Epithelial cell of proximal tubule (primary cell): ENCODE measurements around the gene ZNF536. TPM values are rescaled to one million over a fixed set of nuclear protein-coding genes. Genes with fewer than 3 reads are reported as not detected.

Experiments
- DNase-seq: peaks from one replicate; pipeline ENCODE4 v3.0.0-alpha.2; 2011; ENCODE audit warnings: low read depth
- H3K4me3 ChIP-seq: 2 replicates; pipeline ENCODE4 v1.5.1; 2011; ENCODE audit warnings: low read depth, mild to moderate bottlenecking, low read length
- total RNA-seq: library from RNA; depleted of rRNA; stranded (reverse); fragments of >200 nt; gene quantifications from 2 replicates; pipeline ENCODE4 v1.2.3, GENCODE V29; 2015
- TF ChIP-seq, protein P1 (sequence below): conservative IDR thresholded peaks from 2 replicates; pipeline ENCODE4 v1.5.1; 2012; ENCODE audit warnings: low read depth, mild to moderate bottlenecking, low read length

ZNF536 gene
- total RNA-seq: 0.36 TPM in 1 of 2 replicates, not detected in the other

DNA sequence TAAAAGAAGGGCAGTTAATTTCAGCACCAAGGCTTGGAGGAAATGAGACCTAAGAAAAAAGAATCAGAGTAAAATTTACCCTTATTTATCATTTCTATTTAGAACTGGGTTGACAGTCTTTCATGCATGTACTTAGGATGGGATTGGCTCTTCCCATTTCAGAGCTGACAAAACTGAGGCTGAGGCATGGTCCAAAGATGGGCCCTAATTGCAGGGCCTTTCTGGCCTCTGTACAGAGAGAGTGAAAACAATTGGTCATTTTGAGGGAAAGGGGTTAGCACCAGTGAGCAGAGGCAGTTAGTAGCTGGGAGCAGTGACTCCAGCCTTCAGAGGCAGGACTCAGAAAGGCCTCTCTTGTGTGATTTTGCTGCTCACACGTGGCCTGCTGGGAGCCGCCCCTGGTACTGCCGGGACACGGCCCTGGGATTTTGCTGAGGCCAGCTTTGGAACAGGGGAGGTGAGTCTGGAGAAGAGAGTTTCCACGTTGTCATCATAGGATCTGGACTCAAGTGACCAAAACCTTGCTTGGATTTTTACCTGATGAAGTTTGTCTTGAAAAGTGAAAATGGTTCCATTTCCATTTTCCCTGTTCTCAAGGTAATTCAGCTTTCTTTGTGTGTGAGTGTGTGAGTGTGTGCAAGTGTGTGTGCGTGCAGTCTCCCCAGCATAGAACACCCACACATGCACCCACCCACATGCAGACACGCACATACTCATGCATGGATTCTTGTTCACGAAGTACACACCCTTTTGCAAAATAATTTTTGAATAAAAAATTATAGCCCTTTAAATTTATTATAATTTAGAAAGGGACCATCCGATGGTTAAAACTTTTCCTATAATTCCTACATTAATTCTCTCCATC, at the start of gene ZNF536:
ZNF536 (plus strand) TSS at position 425 of the 865 bp plus-strand sequence. CDS start 71,179 bp downstream, outside the sequence.
- TF ChIP-seq, protein P1, sequence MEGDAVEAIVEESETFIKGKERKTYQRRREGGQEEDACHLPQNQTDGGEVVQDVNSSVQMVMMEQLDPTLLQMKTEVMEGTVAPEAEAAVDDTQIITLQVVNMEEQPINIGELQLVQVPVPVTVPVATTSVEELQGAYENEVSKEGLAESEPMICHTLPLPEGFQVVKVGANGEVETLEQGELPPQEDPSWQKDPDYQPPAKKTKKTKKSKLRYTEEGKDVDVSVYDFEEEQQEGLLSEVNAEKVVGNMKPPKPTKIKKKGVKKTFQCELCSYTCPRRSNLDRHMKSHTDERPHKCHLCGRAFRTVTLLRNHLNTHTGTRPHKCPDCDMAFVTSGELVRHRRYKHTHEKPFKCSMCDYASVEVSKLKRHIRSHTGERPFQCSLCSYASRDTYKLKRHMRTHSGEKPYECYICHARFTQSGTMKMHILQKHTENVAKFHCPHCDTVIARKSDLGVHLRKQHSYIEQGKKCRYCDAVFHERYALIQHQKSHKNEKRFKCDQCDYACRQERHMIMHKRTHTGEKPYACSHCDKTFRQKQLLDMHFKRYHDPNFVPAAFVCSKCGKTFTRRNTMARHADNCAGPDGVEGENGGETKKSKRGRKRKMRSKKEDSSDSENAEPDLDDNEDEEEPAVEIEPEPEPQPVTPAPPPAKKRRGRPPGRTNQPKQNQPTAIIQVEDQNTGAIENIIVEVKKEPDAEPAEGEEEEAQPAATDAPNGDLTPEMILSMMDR: no peak
- no peak within 1 kb of the TSS for H3K4me3 ChIP-seq
- DNase-seq: no peak

DNA sequence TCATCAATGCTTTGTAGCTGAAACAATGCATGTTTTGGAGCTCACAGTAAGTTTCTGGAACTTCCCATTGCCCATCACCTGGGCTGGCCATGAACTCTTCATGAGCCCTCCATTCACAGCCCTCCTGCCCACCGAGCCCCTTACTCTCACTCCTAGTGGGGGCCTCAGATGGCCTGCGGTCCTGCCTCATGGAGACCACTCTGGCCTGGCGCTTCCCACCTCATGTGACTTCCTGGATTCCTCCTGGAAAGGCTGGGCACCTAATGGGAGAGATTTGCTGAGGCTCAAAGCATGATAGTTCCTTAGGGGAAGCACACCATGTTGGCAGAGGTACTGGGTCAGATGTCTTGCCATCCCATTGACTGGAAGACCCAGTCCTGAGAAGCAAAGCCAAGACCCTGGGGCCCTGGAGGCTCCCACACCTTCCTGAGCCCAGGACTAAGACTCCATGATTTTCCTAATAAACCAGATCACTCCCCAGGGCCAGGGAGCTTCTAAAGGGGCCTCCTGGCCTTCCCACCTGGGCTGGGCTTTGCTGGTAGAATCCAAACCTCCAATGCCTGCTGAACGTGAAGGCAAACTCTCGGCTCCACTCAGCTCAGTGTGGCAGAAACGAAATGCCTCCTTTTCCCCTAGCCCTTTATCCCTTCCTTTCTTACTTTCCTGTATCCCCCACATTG, 49.4 kb upstream of the ZNF536 start:
- TF ChIP-seq, protein P1: no peak
- no peak overlapping the region for H3K4me3 ChIP-seq
- DNase-seq: no peak

DNA sequence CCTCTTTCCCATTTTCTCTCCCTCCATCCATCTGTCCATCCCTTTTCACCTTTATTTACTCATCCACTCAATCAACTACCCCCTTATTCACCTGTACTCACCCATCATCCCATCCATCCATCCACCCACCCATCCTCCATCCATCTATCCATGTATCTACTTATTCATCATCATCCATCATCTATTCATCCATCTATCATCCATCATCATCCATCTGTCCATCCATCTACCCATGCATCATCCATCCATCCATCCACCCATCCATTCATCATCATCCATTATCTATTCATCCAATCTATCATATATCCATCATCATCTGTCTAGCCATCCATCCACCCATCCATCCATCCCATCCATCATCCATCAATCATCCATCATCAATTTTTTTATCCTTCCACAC, 48.3 kb upstream of the ZNF536 start:
- no peak for DNase-seq
- no peak overlapping the region for H3K4me3 ChIP-seq

DNA sequence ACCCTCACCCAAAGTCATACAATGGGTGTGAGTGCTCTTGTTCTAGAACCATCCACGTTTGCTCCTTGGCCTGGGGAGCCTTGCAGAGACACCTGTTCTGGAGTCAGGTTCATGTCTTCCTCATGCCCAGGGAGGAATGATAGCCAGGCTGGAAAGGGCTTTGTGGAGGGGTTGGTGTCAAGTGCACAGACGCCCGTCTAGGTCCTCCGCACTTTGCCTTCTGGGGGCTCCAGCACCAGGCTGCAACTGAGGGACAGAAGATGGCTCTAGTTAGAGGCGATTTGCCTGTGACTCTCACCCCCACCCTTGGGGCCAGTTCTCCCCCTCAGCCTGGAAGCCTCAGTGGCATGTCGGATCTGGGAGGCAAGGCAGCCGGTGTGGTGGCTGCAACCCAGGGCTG, 47.2 kb upstream of the ZNF536 start:
- no peak overlapping the region for H3K4me3 ChIP-seq
- TF ChIP-seq, protein P1: no peak
- DNase-seq: no peak

More for the DNA sequence above, 48.3 kb upstream of the ZNF536 start:
- TF ChIP-seq, protein P1: no peak

DNA sequence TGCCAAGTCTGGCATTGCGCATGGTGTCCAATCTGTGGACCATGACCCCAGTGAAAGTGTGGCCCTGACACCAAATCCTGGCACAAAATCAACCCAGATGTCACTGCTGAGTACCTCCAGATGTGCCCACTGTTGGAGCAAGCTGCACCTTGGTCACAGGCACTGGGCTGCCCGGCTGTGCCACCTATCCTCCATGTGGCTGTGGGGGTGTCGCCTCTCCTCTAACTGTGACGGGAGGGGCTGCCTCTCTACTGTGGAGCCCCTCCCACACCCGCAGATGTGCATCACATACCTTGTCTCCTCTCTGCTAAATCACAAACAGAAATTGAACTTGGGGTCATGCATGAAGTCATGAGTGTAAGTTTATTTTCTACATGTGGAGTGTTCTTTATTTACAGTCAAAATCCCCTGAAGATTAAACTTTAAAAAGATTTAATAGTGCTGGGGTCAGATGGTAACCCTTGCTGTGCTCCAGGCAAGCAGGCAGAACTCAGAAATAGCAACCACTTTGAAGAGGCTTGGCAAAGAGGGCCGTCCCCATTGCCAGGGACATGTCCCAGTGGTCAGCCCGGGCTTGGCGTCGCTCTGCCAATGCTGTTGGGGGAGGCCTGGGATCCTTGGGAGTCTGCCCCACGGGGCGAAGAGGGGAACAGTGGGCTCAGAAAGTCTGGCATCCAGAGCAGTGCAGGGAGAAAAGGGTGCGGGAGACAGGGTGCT, 46.4 kb upstream of the ZNF536 start:
- TF ChIP-seq, protein P1: no peak
- no peak for DNase-seq
- no peak overlapping the region for H3K4me3 ChIP-seq

DNA sequence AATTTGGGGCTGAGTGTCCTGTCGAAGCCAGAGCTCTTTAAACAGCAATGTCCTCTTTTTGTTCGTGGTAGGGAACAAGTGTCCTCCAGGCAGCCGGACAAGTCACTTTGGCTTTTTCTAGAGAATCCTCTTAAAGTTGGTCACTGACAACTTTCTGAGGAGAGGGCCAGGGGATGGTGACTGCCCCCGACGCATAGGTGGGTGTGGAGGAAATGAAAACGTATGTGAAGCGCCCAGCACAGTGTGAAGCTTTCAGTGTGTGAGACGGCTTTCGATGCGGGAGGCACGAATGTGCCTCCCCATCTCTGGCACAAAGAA, 45.8 kb upstream of the ZNF536 start:
- H3K4me3 ChIP-seq: no peak overlapping the region
- DNase-seq: no peak
- TF ChIP-seq, protein P1: no peak
